Measurements from ENCODE around the gene ZBTB16.

Gene ZBTB16

DNA sequence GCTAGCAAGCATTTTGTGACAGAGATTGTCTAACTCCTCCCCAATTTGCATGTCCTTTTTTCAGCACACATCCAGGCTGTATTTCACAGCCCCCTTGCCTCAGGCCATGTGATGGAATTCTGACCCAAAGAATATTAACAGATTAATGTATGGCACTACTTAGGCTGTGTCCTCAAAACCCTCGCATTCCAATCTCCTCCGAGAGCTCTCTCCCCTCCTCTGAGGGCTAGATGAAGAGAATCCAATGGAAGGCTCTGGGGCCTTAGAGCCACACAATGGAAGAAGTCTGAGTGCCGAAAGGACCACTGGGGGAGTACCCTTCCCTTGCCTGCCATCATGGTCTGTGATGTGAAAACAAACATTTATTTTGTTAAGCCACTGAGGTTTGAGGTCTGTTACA, 223.0 kb downstream of the ZBTB16 start:
- DNase-seq (ENCODE audit: low spot score): no peak

DNA sequence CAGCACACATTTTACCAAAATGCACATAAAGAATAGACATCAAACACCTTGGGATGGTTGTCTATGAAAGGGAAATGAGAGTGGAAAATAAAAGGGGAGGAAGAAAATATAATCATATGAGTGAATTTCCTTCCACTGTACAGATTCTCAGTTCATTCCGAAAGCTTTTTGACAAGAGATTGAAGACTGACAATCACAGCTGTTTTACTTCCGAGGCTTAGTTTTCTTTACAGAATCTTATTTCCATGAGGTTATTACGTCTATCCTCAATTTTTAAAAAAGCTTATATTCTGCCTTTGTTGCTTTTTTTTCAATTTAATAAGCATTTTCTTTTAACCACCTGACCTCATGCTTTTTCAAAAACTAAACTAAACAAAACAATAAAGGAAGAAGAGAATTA, 223.9 kb downstream of the ZBTB16 start:
- DNase-seq (ENCODE audit: low spot score): no peak

DNA sequence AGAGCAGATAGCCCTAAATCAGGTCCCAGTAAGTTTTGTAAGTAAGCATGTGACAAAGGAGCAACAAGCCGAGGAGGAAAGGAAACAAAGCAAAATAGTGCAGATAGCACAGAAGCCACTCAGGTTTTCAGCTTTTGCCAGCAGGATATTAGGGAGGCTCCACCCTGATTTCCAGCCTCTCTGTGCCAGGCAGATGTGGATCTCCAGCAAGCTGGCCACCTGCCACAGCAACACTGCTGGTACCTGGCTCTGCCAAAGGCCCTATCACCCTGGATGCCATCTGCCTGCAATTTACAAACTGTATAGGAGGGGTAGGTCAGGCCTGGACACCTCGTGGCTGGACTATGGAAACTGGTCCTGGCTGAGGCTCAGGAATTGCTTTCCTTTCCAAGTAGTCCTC, 224.5 kb downstream of the ZBTB16 start:
- no peak for DNase-seq (ENCODE audit: low spot score)

DNA sequence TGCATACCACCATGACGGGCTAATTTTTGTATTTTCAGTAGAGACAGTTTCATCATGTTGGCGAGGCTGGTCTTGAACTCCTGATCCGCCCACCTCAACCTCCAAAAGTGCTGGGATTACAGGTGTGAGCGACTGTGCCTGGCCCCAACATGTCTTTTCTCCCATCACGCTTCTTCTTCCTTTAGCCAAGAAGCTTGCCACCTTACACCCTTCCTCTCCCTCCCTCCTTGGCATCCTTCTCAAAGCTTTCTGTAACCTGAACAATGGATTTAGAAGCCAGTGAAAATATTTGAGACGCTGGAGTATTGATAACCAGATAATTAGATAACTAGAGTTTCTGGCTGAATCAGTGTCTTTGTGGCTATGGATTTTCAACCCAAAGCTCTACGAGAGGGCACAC, 225.4 kb downstream of the ZBTB16 start:
- no peak for DNase-seq (ENCODE audit: low spot score)

DNA sequence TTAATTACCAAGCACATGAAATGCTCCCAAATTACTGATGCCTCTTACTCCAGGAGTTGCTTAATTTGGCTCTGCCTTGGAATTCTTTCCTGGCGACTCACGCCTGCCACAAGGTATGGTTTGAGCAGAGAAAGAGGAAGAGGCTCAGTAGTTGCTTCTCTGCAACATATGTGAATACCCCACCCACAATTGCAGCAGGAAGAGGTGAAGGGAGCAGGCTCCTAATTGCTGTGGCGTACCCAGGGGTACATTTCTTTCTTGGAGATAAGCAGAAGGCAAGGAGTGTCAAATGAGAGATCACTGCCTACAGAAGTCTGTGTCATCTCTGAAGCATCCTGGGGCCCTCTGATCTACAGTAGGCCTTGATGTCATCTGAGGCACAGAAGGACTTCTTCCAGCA, 226.1 kb downstream of the ZBTB16 start:
- no peak for DNase-seq (ENCODE audit: low spot score)

DNA sequence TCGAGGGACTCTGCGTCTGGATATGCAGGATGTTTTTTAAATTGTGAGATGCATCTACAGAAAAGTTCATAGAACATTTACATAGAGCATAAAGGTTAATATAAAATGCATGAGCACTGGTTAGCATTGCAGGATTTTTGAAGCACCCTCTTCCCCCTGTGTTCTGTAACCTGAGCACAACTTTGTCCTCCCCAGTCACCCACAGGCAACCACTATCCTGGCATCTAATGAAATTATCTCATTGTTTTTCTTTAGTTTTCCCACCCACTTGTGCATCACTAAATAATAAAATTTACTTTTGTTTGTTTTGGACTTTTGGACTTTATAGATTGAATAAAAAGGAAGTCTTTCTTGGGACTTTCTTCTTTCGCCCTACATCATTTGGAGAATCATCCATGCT, 226.7 kb downstream of the ZBTB16 start:
- no peak for DNase-seq (ENCODE audit: low spot score)

DNA sequence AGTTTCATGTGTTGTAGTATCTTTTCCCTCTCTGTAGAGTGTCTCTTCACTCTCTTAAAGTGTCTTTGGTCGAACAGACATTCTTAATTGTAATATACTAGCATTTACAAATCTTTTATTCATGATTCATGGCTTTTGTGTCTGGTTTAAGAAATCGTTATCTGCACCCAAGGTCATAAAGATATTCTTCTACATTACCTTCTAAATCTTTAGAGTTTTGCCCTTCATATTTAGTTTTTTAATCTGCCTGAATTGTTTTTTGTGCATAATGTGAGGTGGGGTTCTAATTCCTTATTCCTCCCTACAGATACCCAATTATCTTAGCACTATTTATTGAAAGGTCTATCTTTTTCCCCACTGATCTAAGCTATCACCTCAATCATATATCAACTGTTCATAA, 227.6 kb downstream of the ZBTB16 start:
- DNase-seq (ENCODE audit: low spot score): no peak

DNA sequence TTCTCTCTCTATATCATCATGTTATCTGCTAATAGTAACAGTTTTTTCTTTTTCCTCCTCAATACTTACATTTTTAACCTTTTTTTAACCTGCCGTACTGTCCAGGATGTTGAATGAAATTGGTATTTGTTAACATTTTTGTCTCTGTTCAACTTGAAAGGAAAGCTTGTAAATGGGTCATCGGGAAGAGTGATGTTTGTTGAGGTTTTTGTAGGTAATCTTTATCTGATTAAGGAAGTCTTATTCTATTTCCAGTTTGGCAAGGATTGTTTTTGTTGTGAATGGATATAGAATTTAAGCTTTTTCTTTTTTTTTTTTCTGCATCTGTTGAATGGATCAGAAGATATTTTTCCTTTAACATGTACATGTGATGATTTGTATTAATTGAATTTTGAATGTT, 228.6 kb downstream of the ZBTB16 start:
- no peak for DNase-seq (ENCODE audit: low spot score)

DNA sequence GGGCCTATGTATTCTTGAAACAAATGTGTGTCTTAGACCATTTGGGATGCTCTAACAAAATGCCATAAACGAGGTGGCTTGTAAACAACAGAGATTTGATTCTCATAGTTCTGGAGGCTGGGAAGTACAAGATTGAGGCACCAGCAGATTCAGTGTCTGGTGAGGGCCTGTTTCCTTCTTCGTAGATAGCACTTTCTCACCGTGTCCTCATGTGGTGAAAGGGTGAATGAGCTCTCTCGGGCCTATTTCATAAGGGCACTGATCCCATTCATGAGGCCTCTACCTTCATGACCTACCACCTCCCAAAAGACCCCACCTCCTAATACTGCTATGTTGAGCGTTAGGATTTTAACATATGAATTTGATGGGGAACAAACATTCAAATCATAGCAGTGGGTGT, 230.3 kb downstream of the ZBTB16 start:
- no peak for DNase-seq (ENCODE audit: low spot score)

DNA sequence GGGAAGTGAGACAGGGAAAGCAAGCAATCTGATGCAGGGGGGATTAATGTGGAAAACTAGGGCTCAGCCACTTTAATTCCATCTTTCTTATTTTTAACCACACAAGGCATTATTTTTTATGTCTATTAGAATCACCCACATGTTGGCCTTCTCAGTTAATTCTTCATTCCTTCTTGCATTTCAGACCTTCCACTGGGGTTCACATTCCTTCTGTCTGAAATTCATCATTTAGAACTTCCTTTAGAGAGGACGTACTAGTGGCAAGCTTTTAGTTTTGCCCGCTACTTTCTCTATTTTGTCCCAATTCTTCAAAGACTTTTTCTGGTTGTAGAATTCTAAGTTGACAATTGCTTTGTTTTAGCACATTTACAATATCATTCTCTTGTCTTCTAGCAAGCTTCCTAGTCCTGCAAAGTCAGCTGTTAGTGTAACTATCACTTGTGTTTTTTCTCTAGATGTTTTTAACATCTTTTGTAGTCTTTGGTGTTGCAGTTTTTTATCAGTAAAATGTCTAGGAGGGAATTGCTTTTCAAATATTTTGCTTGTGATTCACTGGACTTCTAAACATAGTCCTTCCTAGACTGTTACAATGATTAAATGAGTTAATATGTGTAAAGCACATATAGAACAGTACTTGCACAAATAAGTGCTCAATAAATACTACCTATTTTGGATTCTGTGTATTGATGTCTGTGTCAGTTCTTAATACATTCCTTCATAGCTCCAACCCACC, 231.2 kb downstream of the ZBTB16 start:
- no peak for DNase-seq (ENCODE audit: low spot score)

DNA sequence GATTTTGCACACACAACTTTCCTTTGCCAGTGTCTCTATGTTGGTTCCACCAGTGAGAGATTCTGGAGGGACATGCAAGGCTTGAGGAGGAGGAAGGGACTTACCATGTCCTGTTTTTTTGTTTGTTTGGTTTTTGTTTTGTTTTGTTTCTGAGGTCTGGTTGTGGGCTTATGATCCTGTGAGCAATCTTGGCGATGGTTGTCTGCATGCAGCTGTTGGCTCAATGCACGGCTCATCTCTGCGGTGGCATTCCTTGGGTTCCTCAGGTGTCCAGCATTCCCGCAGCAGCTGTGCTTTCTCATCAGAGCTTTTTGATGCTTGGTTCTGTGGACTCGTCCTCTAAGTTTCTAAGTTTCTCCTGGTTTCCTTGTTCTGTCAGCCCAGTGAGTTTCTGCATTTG, 231.9 kb downstream of the ZBTB16 start:
- no peak for DNase-seq (ENCODE audit: low spot score)

DNA sequence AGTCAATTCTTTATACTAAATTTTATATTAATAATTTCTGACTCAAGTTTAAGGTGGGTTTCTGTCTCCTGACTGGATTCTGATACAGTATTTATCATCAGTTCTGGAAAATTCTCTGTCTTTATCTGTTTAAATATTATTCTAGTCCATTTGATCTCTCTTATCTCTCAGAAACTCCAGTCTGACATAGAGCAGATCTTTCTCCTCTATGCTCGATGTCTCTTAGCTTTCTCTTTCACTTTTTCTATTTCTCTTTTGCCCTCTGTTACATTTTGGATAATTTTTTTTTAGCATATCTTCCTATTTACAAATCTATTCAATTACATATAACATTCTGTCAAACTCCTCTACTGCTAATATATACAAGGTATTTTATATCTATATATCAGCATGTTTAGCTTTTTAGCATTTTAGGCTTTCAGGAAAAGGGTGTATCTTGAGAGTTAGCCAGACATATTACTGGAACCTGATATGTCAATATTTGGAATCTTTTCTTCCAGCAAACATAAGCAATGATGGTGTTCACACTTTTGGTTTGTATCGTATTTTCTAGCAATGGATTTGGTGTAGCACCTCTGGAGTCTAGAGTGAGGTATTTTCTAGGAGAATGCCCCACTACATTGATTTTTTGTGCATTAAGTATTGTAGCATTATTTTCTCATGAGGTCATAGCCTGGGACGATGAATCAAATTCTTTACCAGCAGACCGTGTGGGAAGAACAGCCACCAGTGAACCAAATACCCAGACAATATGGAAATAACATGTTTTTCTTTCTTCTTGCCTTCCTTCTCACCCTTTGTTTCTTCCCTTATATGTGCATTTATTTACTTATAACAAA, 232.6 kb downstream of the ZBTB16 start:
- DNase-seq (ENCODE audit: low spot score): no peak

DNA sequence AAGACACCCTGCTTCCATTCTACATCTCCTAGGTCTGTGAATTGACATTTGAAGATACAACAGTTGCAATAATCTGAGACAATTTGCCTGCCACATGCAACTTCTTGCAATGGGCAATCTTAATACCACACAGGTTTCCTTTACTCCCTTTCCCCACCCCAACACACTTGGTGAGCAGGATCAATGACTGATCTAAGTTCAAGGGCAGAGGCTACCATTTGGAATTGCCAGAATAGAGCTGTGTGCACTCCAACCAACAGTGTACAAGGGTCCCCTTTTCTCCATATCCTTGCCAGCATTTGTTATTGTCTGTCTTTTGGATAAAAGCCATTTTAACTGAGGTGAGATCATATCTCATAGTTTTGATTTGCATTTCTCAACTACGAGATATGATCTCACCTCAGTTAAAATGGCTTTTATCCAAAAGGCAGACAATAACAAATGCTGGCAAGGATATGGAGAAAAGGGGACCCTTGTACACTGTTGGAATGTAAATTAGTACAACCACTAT, 233.7 kb downstream of the ZBTB16 start:
- no peak for DNase-seq (ENCODE audit: low spot score)

DNA sequence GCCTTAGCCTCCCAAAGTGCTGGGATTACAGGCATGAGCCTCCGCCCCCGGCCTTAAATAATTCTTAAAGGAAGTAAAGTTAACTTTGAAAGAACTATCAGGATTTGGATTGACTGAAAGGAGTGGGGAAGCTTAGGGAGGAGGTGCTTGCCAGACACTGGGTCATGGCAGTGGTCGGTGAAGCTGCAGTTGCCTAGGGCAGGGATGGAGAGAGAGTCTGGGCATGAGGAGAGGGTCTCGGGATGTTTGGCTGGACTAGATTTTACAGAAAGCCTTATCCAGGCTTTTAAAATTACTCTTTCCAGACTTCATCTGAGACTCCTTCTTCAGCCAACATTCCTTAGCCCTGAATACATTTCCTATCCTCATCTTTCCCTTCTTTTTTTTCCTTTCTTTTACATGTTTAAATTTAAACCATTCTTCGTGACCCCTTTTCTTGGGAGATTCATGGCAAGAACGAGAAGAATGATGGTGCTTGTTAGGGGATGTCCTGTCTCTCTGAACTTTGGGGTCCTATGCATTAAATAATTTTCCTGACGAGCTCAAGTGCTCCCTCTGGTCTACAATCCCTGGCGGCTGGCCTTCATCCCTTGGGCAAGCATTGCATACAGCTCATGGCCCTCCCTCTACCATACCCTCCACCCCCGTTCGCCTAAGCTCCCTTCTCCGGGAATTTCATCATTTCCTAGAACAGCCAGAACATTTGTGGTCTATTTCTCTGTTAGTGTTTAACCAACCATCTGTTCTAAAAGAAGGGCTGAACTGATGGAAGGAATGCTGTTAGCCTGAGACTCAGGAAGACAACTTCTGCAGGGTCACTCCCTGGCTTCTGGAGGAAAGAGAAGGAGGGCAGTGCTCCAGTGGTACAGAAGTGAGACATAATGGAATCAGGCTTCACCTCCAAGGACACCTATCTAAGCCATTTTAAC, 236.4 kb downstream of the ZBTB16 start, which contains the start of gene NNMT:
Gene NNMT, plus strand, starts transcription at position 724 of the 929 bp plus-strand sequence. Its CDS starts 158 bp downstream, at position 882.
- no peak for DNase-seq (ENCODE audit: low spot score)

DNA sequence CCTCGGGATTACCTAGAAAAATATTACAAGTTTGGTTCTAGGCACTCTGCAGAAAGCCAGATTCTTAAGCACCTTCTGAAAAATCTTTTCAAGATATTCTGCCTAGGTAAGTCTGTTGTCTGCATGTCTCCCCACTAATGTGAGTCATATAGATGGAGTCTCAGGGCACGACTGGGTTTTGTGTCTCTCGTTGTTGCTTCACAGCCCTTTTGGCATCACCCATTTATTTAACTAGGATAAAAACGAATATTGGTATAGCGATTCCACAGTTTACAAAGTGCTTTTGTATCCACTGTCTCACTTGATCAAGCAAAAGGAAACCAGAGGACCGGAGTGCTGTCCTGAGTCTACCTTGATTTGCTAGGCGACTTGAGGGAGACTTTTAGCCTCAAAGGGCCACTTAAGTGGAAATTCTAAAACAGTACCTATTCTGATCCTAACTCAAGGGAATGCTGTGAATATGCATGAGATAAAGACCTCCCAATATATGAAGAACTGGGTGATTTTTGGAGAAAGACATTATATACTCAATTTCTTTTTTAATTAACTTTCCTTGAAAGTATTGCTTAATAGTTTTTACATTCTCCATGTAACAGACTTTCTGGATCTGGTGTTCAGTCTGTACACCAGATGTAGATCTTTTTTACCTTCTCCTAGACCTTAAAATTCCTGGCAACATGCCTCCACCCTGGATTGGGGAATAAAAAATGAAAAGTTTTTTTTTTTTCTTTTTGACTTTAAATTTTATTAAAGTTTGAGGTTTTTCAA, 237.3 kb downstream of the ZBTB16 start:
- DNase-seq (ENCODE audit: low spot score): no peak

DNA sequence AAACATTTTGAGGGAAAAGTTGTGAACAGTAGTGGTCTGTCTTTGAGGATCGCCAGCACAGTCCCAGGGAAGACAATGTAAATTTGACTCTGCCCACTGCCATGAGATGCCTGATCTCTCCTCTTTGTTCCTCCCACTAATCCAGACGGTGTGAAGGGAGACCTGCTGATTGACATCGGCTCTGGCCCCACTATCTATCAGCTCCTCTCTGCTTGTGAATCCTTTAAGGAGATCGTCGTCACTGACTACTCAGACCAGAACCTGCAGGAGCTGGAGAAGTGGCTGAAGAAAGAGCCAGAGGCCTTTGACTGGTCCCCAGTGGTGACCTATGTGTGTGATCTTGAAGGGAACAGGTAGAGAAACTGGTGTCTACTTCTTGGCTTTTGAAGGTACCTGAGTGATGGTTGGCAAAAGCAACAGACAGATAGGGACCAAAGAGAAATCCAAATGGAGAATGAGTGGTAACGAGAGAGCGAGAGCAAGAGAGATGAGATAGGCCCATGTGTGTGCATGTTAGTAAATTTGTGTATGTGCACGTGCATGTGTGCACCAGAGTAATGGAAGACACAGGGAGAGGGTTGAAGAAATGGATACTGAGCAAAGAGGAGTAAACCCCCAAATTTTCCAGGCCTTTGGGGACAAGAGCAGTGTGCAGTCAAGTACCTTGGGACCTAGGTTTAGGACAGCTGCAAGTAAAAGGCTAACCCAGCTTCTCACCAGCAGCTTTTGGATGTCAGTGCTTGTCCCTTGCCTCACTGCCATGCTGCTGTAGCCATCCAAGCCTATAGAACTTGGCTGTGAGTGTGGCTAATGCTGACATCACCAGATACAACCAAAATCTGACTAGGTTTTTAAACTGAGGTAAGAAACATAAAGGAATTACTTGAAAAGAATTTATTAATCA, 238.5 kb downstream of the ZBTB16 start:
- DNase-seq (ENCODE audit: low spot score): no peak

DNA sequence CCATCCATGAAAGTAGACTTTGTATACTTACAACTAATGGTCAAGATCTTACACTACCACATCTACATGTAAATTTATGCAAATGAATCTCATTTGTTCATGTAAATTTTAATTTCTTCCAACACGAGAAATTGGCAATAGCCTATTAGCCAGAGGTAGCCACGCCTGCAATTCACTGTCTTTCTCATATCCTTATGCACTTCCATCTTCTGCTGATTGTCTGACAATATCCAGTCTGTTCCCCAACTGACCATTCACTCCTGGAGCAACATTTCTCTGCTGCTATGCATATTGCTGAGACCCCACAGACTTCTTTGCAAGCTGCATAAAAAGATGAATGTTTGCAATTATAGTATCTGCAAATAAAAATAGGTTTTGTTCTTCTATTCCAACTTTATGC, 239.2 kb downstream of the ZBTB16 start:
- no peak for DNase-seq (ENCODE audit: low spot score)
